ENCODE measurements around the gene CRMP1.

Gene CRMP1

DNA sequence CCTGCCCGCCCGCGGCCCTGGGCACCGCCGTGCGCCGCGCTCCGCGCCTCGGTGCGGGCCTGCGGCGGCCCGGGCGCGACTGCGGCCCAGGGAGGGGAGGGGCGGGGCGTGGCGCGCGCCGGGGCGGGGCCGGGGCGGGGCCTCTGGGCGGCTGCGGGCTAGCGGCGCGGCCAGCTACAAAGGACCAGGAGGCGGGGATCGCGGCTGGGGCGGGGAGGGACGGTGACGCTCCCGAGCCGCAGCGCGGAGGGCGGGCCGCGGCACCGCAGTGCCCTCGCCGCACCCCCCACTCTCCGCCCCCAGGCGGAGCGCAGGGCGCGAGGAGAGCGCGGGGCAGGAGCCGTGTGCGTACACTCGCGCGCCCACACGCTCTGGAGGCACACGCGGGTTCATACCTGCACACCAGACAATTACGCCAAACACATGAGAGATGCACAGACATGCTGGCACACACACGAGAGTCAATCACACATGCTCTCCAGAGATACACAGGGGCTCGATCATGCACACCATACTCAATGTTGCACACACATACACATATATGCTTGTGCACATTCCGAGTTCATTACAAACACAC is at the start of gene CRMP1:
Gene CRMP1 (minus strand): TSS at position 83 of the 577 bp plus-strand sequence. CDS start 117 bp downstream, outside the sequence.
- no peak for FAIRE-seq
- DNase-seq (ENCODE audit: low spot score) = no peak

DNA sequence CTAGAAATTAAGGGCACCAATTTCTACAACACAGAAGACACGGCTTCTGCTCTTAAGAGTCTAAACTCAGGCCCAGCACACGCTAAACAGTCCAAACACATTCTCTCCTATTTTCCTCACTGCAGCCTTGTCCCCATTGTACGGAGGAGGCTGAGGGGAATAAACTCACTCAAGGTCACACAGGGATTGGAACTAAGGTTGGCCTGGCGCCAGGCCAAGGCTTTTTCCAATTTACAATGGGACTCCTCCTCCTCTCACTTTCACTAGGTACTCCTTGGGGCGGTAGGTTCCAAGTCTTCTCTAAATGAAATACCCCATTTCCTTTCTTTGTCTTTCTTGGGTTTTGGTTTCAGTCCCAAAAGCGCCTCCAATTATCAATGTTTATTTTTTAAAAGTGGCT is 48.7 kb upstream of the CRMP1 start:
- DNase-seq (ENCODE audit: low spot score) (no peak), FAIRE-seq (no peak)

DNA sequence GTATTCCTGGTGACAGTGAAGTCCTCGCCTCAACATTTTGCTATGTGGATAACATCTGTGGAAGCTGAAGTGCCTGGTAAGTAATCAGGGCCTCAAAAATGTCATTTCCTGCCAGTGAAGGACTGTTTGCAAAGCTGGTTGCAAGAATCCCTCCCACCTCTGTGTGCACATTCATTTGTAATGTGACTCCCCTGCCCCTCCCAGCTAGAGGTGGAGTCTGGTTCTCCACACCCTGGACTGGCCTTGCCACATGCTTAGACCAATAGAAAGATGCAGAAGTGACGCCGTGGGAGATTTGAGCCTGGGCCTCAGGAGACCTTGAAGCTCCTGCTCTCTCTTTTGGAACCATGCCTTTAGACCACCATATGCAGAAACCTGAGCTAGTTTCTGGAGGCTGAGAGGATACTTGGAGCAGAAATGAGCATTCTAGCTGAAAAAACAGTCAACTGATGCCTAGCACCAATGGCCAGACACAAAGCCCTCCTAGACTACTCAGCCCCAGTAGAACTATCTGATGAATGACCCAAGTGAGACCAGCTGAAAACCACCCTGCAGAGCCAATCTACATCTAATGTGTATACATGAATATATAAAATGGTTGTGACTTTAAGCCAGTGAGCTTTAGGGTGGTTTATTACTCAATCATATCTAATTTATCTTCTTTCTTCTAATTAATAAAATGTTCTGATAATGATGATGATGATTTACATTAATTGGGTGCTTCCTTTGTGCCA is 47.8 kb upstream of the CRMP1 start:
- no peak for FAIRE-seq
- no peak for DNase-seq (ENCODE audit: low spot score)

DNA sequence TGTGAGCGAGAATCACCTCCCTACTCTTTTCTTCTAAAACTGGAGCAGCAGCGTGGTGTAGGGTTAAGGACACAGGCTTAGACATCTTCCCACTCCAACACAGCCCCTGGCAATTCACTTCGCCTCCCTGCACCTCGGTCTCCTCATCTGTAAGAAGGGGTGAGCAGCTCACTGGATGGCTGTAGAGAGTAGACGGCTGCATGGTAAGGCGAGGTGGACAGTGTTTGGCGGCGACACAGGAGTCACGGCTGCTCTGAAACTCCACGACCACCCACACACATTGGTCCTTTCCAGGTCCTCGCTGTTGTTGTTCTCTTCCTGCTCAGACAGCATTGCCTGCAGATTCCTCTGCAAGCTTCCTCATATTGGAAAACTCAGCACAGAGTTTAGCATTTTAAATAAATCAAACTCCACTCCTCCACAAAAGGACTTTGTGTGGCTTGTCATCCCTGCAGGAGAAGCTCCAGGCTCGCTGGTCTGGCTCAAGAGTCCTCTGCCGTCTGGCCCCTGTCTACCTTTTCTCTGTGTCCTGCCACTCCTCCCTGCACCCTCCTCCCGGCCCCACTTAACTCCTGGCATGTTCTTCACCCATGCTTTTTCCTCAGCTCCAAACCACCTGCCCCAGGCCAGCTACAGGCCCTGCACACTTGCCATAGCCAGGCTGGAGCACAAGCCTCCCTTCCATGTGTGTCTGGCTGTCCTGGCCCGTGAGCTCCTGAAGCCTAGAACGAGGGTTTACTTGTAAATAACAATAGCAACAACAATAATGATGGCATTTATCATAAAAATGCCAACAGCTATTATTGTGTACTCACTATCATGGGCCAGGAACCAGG is 41.3 kb upstream of the CRMP1 start:
- FAIRE-seq = no peak

DNA sequence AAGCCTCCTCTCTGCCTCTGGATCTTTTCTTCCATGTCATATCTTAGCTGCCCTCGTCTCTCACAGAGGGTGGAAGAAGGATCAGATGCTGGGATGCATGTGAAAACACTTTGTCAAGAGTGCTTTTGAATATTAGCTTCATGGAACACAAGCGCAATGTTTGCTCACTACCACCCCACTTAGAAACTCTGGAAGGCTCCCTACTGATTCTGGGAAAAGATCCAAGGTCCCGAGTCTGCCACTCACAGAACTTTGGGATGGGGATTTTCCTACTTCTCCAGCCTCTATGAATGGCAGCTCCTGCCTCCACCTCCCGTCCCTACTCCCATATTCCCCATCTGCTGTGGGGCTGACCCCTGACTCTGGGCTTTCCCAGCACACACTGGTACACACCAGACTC is 40.2 kb upstream of the CRMP1 start:
- FAIRE-seq (no peak), DNase-seq (ENCODE audit: low spot score) (no peak)

More for the DNA sequence above, 41.3 kb upstream of the CRMP1 start:
- DNase-seq (ENCODE audit: low spot score) = no peak

DNA sequence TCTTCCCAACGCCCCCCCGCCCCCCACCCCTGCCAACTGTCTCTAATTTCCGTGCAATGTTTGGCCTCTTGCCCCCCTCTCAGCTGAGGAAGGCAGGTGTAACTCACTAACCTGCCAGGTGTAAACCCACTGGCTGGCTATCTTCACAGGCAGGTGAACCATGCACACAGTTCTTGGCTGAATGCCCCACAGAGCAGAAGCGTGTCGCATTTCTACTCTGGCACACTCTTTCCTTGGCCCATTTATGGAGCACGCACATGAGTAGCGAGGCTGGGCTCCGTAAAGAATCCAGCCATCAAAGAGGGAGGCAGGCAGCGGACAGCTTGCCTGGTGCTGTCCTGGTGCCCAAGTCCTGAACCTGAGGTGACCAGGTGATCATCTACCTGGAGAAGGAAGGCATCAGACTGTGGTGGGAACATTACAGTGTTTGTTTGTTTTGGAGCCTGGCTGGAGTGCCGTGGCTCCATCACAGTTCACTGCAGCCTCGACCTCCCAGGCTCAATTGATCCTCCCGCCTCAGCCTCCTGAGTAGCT is 39.2 kb upstream of the CRMP1 start:
- FAIRE-seq (no peak), DNase-seq (ENCODE audit: low spot score) (no peak)

DNA sequence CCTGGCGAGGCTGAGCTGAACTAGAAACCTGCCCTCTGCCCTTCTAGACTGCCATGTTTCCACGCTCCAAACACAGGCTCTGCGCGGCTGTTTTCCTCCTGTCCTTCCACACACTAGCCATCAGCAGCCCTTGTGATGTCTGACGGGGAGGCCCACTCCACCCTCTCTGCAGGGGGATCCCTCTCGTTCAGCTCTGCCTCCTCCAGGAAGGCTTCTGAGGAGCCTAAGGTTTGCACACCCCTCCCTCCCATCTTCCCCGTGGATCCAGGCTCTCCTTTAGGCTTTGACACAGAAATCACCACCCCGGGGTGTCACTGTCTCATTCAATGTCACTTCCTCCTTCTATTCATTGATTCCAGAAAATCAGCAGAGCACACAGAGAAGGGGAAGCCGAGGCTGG is 38.6 kb upstream of the CRMP1 start:
- DNase-seq (ENCODE audit: low spot score) (no peak), FAIRE-seq (no peak)

DNA sequence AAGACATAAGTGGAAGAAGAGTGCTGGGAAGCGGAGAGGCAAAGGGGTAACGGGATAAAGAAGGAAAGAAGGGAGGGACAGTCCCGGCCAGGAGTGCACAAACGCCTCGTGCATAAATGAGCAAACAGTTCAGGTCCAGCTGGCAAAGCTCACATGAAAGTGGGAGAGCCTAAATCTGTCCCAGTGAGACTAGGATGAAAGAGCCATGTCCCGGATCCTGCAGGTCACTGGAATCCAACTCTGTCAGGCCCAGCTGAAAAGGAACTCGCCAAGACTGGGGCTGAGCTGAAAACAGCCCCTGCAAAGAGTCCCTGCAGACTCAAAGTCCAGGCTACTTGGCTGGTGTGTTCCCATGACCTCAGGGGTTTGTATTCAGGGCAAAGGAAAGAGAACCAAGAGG is 38.0 kb upstream of the CRMP1 start:
- no peak for FAIRE-seq
- DNase-seq (ENCODE audit: low spot score) = no peak

DNA sequence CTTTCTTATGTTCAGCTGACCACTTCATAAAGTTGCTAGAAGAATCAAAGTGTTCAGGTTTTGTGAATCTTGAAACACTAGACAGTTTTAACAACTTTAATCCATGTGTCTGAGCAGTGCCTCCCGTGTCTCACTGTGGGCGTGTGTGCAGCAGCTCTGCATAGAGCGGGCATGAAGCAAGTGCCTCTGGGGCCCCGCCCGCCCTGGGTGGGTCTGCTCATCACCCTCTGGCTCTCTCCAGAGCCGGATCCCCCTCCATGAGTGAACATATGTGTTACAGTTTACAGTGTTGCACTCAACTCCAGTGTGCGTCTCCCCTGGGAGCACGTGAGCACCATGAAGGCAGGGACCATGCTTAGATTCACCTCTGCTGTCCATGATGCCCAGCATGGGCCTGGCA is 37.6 kb upstream of the CRMP1 start:
- no peak for FAIRE-seq

DNA sequence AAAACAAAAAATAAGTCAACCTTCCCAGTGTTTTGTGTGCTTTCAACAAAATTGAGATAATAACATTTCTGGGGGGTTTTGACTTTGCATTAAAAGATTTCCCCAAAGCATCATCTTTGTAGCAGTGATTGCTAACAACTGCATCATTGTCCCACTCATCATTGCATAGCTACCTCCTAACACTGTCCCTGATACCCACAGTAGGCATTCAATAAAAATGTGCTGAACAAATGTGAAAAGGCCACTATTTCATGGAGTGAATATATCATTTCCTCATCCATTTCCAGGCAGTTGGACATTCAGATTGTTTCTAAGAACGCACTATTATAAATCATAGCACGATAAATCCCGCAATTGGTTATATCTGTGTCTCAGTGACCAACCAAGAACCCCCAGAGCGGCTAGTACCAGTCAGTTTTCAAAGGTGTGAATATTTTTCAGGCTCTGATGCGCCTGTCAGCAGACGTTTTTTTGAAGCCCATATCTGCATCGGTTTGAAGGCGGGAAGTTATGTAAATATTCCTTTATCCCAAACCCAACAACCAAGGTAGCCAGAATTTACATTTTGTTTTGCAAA is 36.0 kb upstream of the CRMP1 start:
- DNase-seq (ENCODE audit: low spot score) (no peak), FAIRE-seq (no peak)

More for the DNA sequence above, 37.6 kb upstream of the CRMP1 start:
- no peak for DNase-seq (ENCODE audit: low spot score)

DNA sequence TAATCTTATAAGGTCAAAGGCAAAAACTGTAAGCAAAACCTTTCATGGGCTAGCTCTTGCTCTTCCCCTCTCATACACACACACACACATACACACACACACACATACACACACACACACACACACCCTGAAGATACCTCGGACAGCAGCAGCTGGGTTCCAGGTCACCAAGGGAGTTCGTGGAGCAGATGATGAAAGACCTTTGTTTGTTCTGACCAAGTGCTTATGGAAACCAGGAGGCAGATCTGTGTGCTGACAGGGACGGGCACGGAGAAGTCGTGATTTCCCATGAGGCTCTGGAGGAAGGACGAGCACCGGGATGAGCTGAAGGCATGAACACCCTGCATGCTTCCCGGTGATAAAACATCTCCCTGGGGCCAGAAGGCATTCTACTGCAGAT is 35.4 kb upstream of the CRMP1 start:
- DNase-seq (ENCODE audit: low spot score) = no peak
- FAIRE-seq = no peak

DNA sequence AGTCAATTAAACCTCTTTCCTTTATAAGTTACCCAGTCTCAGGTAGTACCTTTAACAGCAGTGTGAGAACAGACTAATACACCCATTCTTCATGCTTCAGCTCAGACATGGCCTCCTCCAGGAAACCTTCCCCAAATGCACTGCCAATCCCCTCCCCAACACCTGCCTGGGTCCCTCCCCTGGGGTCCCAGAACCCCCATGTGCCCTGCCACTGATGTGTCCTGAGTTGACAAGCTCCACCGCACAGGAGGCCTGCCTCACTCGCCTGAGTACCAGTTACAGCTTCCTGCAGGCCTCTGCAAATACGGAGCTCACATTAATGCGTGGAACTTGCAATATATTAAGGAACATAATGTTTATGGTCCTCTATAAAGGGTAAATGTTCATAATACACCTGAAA is 34.9 kb upstream of the CRMP1 start:
- DNase-seq (ENCODE audit: low spot score) (no peak), FAIRE-seq (no peak)

DNA sequence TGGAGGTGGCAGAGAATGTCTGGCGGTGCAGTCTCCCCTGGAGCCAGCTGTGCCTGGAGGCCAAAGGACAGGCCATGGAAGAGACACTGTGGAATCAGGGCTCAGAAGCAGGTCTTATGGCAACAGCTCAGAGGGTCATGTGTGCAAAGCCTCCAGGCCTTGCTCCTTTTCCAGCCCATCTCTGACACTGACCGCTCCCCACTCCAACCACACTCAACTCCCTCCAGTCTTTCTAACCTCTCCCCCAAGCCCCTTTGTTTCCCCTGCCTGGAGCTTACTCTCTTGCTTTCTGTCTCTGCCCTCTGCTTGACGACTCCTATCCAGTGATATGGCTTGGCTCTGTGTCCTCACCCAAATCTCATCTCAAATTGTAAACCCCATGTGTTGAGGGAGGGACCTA is 34.2 kb upstream of the CRMP1 start:
- DNase-seq (ENCODE audit: low spot score) (no peak), FAIRE-seq (no peak)

DNA sequence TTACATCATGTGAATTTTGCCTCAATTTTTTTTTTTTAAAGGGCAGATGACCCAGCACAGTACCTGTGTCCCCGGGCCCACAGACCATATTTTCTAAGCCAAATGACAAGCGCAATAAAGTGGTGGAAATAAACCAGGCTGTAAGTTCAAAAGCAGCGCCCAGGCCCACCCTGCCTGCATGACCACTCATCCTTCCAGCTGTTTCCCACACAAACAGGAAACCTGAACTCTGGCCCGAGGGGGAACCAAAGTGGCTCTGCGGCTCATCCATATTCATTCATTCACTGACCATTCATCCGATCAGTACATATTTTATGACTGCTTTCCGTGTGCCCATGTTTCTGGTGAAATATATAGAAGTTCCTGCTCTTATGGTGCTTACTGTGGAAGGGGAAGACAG is 33.7 kb upstream of the CRMP1 start:
- DNase-seq (ENCODE audit: low spot score) (no peak), FAIRE-seq (no peak)

DNA sequence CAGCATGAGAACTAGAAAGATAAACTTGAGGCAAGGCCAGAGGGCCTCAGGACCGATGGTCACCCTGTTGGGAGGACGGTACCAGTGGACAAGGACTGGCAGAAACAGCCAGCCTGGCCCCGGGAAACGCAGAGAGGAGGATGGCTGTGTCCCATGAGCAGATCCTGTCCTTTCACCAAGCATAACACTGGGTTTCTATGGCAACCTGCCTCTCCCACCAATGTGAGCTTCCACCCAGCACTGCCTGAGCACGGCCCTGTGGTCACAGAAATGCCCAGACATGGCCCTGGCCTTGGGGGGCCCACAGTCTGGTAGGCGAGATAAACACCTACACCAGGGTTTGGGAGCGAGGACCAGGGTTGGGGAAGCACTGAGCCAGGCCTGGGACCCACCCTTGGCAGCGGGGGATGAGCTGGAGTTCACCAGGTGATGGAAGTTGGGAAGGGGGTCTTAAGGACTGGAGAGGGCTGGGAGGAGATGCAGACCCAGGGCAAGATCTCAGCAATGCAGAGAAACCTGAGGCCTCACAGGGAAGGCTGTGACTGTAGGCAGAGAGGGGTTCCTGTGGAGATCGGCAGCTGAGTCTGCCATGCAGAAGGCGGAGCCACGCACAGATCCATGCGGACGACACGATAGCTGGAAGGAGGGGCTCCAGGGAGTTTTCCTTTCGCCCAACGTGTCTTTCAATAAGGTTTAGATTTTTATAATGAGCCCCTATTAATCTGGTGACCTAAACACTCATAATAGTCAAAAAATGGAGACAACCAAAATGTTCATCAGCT is 32.7 kb upstream of the CRMP1 start:
- FAIRE-seq (no peak), DNase-seq (ENCODE audit: low spot score) (no peak)

DNA sequence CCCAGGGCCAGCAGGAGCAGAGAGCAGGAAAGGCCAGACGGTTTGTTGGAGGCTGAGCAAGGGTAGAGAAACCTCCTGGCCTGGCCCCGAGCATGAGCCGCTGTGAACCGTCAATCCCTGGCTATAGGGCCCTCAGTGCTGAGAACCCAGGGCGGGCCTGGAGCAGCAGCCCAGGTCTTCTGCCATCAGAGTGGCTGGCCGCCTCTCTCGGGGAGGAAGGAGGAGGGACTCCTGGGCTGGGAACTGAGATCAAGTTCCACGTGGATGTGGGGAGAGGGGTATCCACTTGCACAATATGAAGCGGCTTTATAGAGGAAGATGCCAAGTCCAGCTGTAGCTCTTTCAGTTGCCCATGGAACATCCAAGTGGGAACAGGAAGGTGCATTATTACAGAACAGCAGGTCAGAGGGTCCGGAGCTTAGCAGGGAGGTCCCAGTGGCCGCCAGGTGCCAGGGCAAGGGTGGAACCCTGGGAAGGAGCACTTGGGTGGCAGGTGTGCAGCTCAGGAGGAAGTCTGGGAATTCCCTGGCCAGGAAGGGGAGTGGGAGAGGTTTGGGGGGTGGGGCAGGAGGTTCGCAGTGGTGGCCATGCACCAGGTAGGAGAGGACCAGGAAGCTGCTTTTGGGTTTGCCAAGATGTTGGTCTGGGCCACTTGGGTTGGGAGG is 31.7 kb upstream of the CRMP1 start:
- DNase-seq (ENCODE audit: low spot score) (no peak), FAIRE-seq (no peak)

DNA sequence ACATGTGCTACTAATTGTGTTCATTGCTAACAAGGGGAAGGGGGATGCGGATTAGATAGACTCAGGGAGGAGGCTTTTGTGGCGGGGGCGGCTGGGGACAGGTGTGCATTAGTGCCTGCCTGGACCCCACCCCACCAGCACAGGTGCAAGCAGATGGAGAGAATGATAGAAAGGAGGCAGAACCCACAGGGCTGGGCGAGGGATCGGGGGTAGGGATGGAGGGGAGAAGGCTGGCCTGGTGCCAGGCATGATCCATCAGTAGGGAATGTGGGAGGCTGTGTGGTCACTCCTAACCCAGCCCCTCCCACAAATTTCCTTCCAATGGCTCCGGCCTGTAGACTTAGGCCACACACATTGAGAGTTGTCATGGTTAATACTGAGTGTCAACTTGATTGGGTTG is 30.5 kb upstream of the CRMP1 start:
- DNase-seq (ENCODE audit: low spot score) (no peak), FAIRE-seq (no peak)

DNA sequence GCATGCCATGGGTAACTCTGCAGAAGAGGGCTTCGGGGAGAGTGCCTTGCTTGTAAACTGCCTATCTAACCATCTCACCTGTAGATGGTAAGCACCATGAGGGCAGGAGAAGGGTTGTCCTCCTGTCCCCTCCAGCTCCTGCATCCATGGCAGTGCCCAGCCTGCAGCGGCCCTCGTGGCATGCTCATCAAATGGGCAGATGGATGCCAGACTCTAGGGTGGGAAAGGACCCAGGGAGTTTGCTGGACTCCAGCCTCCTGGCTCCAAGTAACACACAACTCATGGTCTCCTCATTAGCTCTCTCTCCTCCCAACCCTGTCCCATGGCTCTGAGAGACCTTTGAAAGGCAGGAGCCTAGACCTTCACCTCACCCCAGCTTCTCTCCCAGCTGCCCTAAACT is 29.7 kb upstream of the CRMP1 start:
- no peak for DNase-seq (ENCODE audit: low spot score)
- no peak for FAIRE-seq

DNA sequence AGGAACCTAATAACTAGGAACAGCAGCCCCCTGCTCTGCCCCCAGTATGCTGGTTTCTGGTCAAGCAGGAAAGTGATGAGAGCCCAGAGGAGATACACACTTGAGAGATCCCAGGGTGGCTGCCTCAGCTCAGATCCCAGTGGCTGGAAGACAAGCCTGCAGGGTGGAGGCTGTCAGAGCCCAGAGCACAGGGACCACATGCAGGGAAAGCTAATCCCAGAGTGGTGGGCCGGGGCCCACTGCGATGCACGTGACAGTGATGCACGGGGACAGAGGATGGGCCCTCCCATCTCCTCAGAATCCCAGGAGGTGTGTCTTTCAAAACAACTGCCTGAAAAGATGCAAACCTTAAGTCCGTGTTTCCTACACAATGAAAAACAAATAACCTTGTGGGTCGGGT is 29.1 kb upstream of the CRMP1 start:
- DNase-seq (ENCODE audit: low spot score) (no peak), FAIRE-seq (no peak)

Data from RCC 7860 (cell line).